Ishikawa (cell line): ENCODE measurements around the gene SCCPDH.

ENCODE experiments used
- CEBPB ChIP-seq: IDR thresholded peaks from 2 replicates; pipeline ENCODE4 v1.6.1; 2012
- CREB1 ChIP-seq: IDR thresholded peaks from 2 replicates; pipeline ENCODE4 v1.6.1; 2012; ENCODE audit warnings: low read depth
- EGR1 ChIP-seq: IDR thresholded peaks from 2 replicates; pipeline ENCODE4 v1.6.1; 2012
- EP300 ChIP-seq: IDR thresholded peaks from 2 replicates; pipeline ENCODE4 v1.6.1; 2012; ENCODE audit warnings: borderline replicate concordance
- FOXM1 ChIP-seq: IDR thresholded peaks from 2 replicates; pipeline ENCODE4 v1.6.1; 2012; ENCODE audit warnings: low read depth, borderline replicate concordance
- NFIC ChIP-seq: IDR thresholded peaks from 2 replicates; pipeline ENCODE4 v1.6.1; 2012
- RAD21 ChIP-seq: IDR thresholded peaks from 2 replicates; pipeline ENCODE4 v1.6.1; 2012; ENCODE audit warnings: low read depth
- TAF1 ChIP-seq: IDR thresholded peaks from 2 replicates; pipeline ENCODE4 v1.6.1; 2012; ENCODE audit warnings: low read depth, mild to moderate bottlenecking
- TCF12 ChIP-seq: IDR thresholded peaks from 2 replicates; pipeline ENCODE4 v1.6.1; 2012; ENCODE audit warnings: low read depth
- TEAD4 ChIP-seq: IDR thresholded peaks from 2 replicates; pipeline ENCODE4 v1.6.1; 2012
- USF1 ChIP-seq: IDR thresholded peaks from 2 replicates; pipeline ENCODE4 v1.6.1; 2012
- YY1 ChIP-seq: IDR thresholded peaks from 2 replicates; pipeline ENCODE4 v1.6.1; 2012; ENCODE audit warnings: low read depth
- ZBTB7A ChIP-seq: IDR thresholded peaks from 2 replicates; pipeline ENCODE4 v1.6.1; 2012; ENCODE audit warnings: low read depth
- TF ChIP-seq, protein P1 (sequence below): IDR thresholded peaks from 2 replicates; pipeline ENCODE4 v1.6.1; 2012; ENCODE audit warnings: low read depth, mild to moderate bottlenecking
- TF ChIP-seq, protein P2 (sequence below): IDR thresholded peaks from 2 replicates; pipeline ENCODE4 v1.6.1; 2012

SCCPDH gene

DNA sequence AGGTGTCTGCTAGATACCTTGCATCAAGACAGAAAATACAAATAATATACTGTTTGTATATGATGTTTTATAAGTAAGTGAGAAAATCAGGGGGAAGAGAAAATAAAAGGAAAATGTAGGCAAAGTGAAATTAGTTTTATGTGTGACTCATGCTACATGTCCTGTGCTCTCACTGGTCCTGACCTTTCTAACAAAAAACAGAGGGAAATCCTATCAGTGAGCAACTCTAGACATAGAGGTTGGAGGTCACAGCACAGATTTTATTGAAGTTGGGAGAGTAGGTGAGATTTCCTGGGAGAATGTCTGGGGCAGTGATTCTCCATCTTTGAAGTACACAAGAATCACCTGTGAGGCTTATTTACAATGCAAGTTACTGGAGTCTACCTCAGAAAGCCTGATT lies 9.5 kb downstream of the SCCPDH start:
- TF ChIP-seq, protein P1, sequence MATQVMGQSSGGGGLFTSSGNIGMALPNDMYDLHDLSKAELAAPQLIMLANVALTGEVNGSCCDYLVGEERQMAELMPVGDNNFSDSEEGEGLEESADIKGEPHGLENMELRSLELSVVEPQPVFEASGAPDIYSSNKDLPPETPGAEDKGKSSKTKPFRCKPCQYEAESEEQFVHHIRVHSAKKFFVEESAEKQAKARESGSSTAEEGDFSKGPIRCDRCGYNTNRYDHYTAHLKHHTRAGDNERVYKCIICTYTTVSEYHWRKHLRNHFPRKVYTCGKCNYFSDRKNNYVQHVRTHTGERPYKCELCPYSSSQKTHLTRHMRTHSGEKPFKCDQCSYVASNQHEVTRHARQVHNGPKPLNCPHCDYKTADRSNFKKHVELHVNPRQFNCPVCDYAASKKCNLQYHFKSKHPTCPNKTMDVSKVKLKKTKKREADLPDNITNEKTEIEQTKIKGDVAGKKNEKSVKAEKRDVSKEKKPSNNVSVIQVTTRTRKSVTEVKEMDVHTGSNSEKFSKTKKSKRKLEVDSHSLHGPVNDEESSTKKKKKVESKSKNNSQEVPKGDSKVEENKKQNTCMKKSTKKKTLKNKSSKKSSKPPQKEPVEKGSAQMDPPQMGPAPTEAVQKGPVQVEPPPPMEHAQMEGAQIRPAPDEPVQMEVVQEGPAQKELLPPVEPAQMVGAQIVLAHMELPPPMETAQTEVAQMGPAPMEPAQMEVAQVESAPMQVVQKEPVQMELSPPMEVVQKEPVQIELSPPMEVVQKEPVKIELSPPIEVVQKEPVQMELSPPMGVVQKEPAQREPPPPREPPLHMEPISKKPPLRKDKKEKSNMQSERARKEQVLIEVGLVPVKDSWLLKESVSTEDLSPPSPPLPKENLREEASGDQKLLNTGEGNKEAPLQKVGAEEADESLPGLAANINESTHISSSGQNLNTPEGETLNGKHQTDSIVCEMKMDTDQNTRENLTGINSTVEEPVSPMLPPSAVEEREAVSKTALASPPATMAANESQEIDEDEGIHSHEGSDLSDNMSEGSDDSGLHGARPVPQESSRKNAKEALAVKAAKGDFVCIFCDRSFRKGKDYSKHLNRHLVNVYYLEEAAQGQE, result no peak
- TF ChIP-seq EGR1 (no peak), TCF12 (no peak), CREB1 (no peak), FOXM1 (no peak), RAD21 (no peak), EP300 (no peak), ZBTB7A (no peak)
- TF ChIP-seq, protein P2, sequence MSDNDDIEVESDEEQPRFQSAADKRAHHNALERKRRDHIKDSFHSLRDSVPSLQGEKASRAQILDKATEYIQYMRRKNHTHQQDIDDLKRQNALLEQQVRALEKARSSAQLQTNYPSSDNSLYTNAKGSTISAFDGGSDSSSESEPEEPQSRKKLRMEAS, result no peak

GRCh38 chr1:246734866-246735265 lies 10.7 kb downstream of the SCCPDH start:
- TF ChIP-seq EP300, result no peak
- no peak for TF ChIP-seq TEAD4
- no peak for TF ChIP-seq NFIC
- no peak for TF ChIP-seq EGR1
- no peak for TF ChIP-seq CEBPB
- TF ChIP-seq TAF1, result no peak
- no peak for TF ChIP-seq CREB1
- TF ChIP-seq, protein P2, result no peak
- TF ChIP-seq, protein P1, result no peak

GRCh38 chr1:246735735-246736134 lies 11.5 kb downstream of the SCCPDH start:
- TF ChIP-seq, protein P2, result no peak
- no peak for TF ChIP-seq TCF12

DNA sequence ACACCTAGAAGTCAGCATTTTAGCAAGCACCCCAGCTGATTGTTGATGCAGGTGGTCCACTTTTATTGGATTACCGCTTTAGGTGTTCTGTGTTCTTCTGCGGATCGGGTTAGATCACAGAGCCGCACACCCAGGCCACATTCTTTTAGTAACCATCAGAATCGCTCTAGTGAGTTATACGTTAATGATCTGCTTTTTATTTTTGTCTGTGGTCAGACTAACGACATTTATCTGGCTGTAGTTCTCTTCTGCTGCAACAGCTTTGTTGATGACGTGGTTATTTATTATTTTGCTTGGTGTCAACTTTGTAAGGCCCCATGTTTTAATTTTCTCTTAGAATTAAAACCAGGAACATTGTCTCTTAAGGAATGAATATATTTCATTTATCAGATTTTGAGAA lies 18.2 kb downstream of the SCCPDH start:
- TF ChIP-seq TAF1, result no peak
- TF ChIP-seq FOXM1, result no peak
- TF ChIP-seq EP300, result no peak
- TF ChIP-seq YY1, result no peak
- TF ChIP-seq RAD21, result no peak
- TF ChIP-seq TEAD4, result no peak
- TF ChIP-seq TCF12, result no peak
- no peak for TF ChIP-seq CREB1
- no peak for TF ChIP-seq EGR1

GRCh38 chr1:246748006-246748405 lies 23.8 kb downstream of the SCCPDH start:
- TF ChIP-seq CEBPB (no peak), TAF1 (no peak), CREB1 (no peak), RAD21 (no peak), EGR1 (no peak), EP300 (no peak), ZBTB7A (no peak), FOXM1 (no peak), TCF12 (no peak), NFIC (no peak)
- TF ChIP-seq, protein P1, result no peak

DNA sequence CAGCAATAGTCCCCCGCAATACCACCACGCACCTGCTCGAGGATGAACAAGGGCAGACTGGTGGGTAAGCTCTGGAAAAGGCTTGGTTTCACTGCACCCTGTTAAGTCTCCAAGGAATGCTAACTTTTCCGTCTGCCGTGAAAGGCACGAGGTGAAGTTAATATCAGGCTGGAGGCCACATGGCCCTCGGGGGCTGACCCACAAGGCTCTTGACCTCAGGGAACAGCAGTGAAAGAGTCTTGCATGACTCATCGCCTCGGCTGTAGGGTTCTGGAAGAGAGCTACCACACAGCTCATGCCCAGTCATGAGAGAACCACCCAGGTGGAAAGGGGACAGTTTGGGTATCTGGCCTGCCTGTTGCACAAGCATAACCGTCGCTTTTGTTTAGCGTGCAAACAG lies 24.7 kb downstream of the SCCPDH start:
- TF ChIP-seq CREB1 (no peak), ZBTB7A (no peak), TAF1 (no peak), TEAD4 (no peak), NFIC (no peak), EP300 (no peak), FOXM1 (no peak), USF1 (no peak), YY1 (no peak), CEBPB (no peak), TCF12 (no peak), EGR1 (no peak)
- TF ChIP-seq, protein P2, result no peak
- TF ChIP-seq, protein P1, result no peak
